SK-N-SH (cell line): Measurements from ENCODE around the gene ZNF341. TPM values are rescaled to one million over a fixed set of nuclear protein-coding genes. Genes with fewer than 3 reads are reported as not detected.

Source experiments
- CTCF ChIA-PET: fragments of 300-600, 350-600 bp; formaldehyde crosslinking; extraction: SDS; loops from one replicate; lab custom pipeline; 2021; lab: Yijun Ruan, JAX
- POLR2A ChIA-PET: fragments of 350-600 bp; sonication (Branson Sonifier 250); formaldehyde crosslinking; extraction: SDS; loops from one replicate; lab custom pipeline; 2020; ENCODE audit warnings: antibody characterized with exemption, inconsistent platforms; lab: Yijun Ruan, JAX
- DNase-seq: peaks from one replicate; pipeline ENCODE4 v3.0.0; 2012
- H2AFZ ChIP-seq: fragments of 200-600 bp; sonication (generic); 2 replicates; pipeline ENCODE4 v1.8.1; 2016; ENCODE audit warnings: antibody characterized with exemption, mild to moderate bottlenecking, low read depth
- H3F3A ChIP-seq: fragments of 200-600 bp; sonication (generic); replicated peaks from 2 replicates; pipeline ENCODE3; 2016; ENCODE audit warnings: antibody characterized with exemption, mild to moderate bottlenecking; ENCODE audit not compliant: insufficient read depth
- H3K27ac ChIP-seq, 2 experiments: fragments of 200-500 bp in 1 of 2; fragments of 200-600 bp in 1 of 2; sonication (Bioruptor generic) in 1 of 2; sonication (generic), shearing (Covaris generic) in 1 of 2; 2 replicates each; pipeline versions ENCODE4 v1.5.1 to v1.6.1; 2014 to 2016; ENCODE audit warnings: low read depth in 2 of 2, inconsistent platforms in 1 of 2, low read length in 1 of 2, mild to moderate bottlenecking in 1 of 2, mixed read lengths in 1 of 2
- H3K27me3 ChIP-seq: fragments of 200-600 bp; sonication (generic), shearing (Covaris generic); 2 replicates; pipeline ENCODE4 v1.6.1; 2016; ENCODE audit warnings: mixed run types; ENCODE audit not compliant: insufficient read depth
- H3K36me3 ChIP-seq, 2 experiments: fragments of 200-500 bp in 1 of 2; fragments of 200-600 bp in 1 of 2; sonication (Bioruptor generic) in 1 of 2; sonication (generic) in 1 of 2; replicated peaks in 1 of 2; 2 replicates each; pipeline versions ENCODE3 to v1.5.1; 2014 to 2016; ENCODE audit warnings: low read length in 1 of 2, mild to moderate bottlenecking in 1 of 2; ENCODE audit not compliant: insufficient read depth in 2 of 2, control insufficient read depth in 1 of 2
- H3K4me1 ChIP-seq, 2 experiments: fragments of 200-500 bp in 1 of 2; fragments of 200-600 bp in 1 of 2; sonication (Bioruptor generic) in 1 of 2; sonication (generic), shearing (Covaris generic) in 1 of 2; 2 replicates each; pipeline versions ENCODE4 v1.5.1 to v1.6.1; 2014 to 2016; ENCODE audit warnings: low read depth in 1 of 2, low read length in 1 of 2, mixed run types in 1 of 2; ENCODE audit not compliant: insufficient read depth in 2 of 2, control insufficient read depth in 1 of 2
- H3K4me2 ChIP-seq: fragments of 200-600 bp; sonication (generic), shearing (Covaris generic); 2 replicates; pipeline ENCODE4 v1.6.1; 2017; ENCODE audit warnings: mixed run types
- H3K4me3 ChIP-seq, 2 experiments: fragments of 200-500 bp in 1 of 2; fragments of 200-600 bp in 1 of 2; sonication (Bioruptor generic) in 1 of 2; sonication (generic), shearing (Covaris generic) in 1 of 2; 2 replicates each; pipeline versions ENCODE4 v1.5.1 to v1.8.1; 2014 to 2016; ENCODE audit warnings: low read depth in 2 of 2, inconsistent platforms in 1 of 2, low read length in 1 of 2, mild to moderate bottlenecking in 1 of 2, mixed read lengths in 1 of 2, moderate library complexity in 1 of 2
- H3K79me2 ChIP-seq: fragments of 200-600 bp; sonication (generic); 2 replicates; pipeline ENCODE4 v1.8.1; 2017; ENCODE audit warnings: mild to moderate bottlenecking; ENCODE audit not compliant: insufficient read depth
- H3K9ac ChIP-seq: fragments of 200-600 bp; sonication (generic); 2 replicates; pipeline ENCODE4 v1.6.1; 2017; ENCODE audit warnings: mixed run types
- H3K9me2 ChIP-seq: fragments of 200-600 bp; sonication (generic); 2 replicates; pipeline ENCODE4 v1.6.1; 2017; ENCODE audit warnings: mixed run types
- H3K9me3 ChIP-seq: fragments of 200-600 bp; sonication (generic); 2 replicates; pipeline ENCODE4 v1.6.1; 2017; ENCODE audit warnings: mixed run types, mild to moderate bottlenecking, moderate library complexity
- H4K20me1 ChIP-seq: fragments of 200-600 bp; sonication (generic); 2 replicates; pipeline ENCODE4 v1.6.1; 2017; ENCODE audit warnings: mild to moderate bottlenecking, mixed run types; ENCODE audit not compliant: insufficient read depth
- EP300 ChIP-seq, 2 experiments: IDR thresholded peaks; 2 replicates each; pipeline versions ENCODE4 v1.4.0 to v1.6.1; 2012; ENCODE audit warnings: borderline replicate concordance in 1 of 2, low read depth in 1 of 2, low read length in 1 of 2
- EZH2phosphoT487 ChIP-seq: fragments of 200-600 bp; sonication (generic); IDR thresholded peaks from 2 replicates; pipeline ENCODE4 v1.6.1; 2017; ENCODE audit warnings: low read depth, mixed run types, mild to moderate bottlenecking, antibody characterized with exemption, moderate library complexity, borderline replicate concordance
- FOXJ3 ChIP-seq: sonication (generic); formaldehyde crosslinking; IDR thresholded peaks from 2 replicates; pipeline ENCODE4 v1.5.1; 2020; ENCODE audit warnings: mild to moderate bottlenecking, missing genetic modification reagents
- GATA2 ChIP-seq: sonication (generic); formaldehyde crosslinking; IDR thresholded peaks from 2 replicates; pipeline ENCODE4 v1.5.0; 2020; ENCODE audit warnings: mild to moderate bottlenecking, missing genetic modification reagents
- JUND ChIP-seq: IDR thresholded peaks from 2 replicates; pipeline ENCODE4 v1.4.0; 2012
- MAX ChIP-seq: IDR thresholded peaks from 2 replicates; pipeline ENCODE4 v1.4.0; 2012; ENCODE audit warnings: low read depth
- NFIC ChIP-seq: IDR thresholded peaks from 2 replicates; pipeline ENCODE4 v1.4.0; 2012; ENCODE audit warnings: borderline replicate concordance
- NRF1 ChIP-seq: IDR thresholded peaks from 2 replicates; pipeline ENCODE4 v1.6.1; 2012; ENCODE audit warnings: low read depth, mild to moderate bottlenecking, low read length
- PBX3 ChIP-seq: IDR thresholded peaks from 2 replicates; pipeline ENCODE4; 2012
- POLR2AphosphoS5 ChIP-seq: IDR thresholded peaks from 2 replicates; pipeline ENCODE4 v1.6.1; 2012; ENCODE audit warnings: low read depth, low read length
- RAD21 ChIP-seq: IDR thresholded peaks from 2 replicates; pipeline ENCODE4 v1.6.1; 2012; ENCODE audit warnings: mild to moderate bottlenecking, low read length
- RCOR1 ChIP-seq: fragments of 150-350 bp; IDR thresholded peaks from 2 replicates; pipeline ENCODE4 v1.6.1; 2017; ENCODE audit warnings: antibody characterized with exemption, low read length
- SIN3A ChIP-seq: IDR thresholded peaks from 2 replicates; pipeline ENCODE4 v1.6.1; 2012; ENCODE audit warnings: low read depth, mild to moderate bottlenecking, low read length, moderate library complexity, borderline replicate concordance
- TCF12 ChIP-seq: IDR thresholded peaks from 2 replicates; pipeline ENCODE4 v1.4.0; 2012
- TEAD4 ChIP-seq: IDR thresholded peaks from 2 replicates; pipeline ENCODE4 v1.4.0; 2012; ENCODE audit warnings: mild to moderate bottlenecking, borderline replicate concordance; ENCODE audit not compliant: insufficient read depth
- WGBS: methylation state at CpG from one replicate; pipeline ENCODE4 v1.1.6; 2017; ENCODE audit warnings: low lambda C conversion rate; 5-methylcytosine and 5-hydroxymethylcytosine counted together
- polyA plus RNA-seq, 3 experiments: library from polyadenylated mRNA; depleted of rRNA; stranded (reverse); fragments of >200 nt; gene quantifications; 2 replicates each; pipeline ENCODE4 v1.2.3, GENCODE V29; 2012

The ZNF341 gene
- polyA plus RNA-seq, 1 of the 3 experiments (the other 2 are of a cell fraction), result 3.2 TPM

GRCh38 chr20:33687370-33687915 lies 44.4 kb upstream of the ZNF341 start (continued):
- TF ChIP-seq TEAD4 (no peak), NFIC (no peak), GATA2 (CRISPR knock-in tag) (no peak), PBX3 (no peak), EP300 (IDR thresholded peaks at IDR 0.05; ENCODE audit: borderline replicate concordance in 1 of 2, low read depth in 1 of 2, low read length in 1 of 2) (no peak)

GRCh38 chr20:33687993-33688937 lies 43.5 kb upstream of the ZNF341 start:
- Histone ChIP-seq H4K20me1 (no peaks in the 10 kb centered on the region; the same call in 1 of the 2 replicates), H3K27me3 (no peaks in the 10 kb centered on the region), H3K36me3 (no peaks in the 10 kb centered on the region), H3K9me3 (no peaks in the 10 kb centered on the region), H3K27ac (no peak overlapping the region), H3K9ac (no peak overlapping the region), H3K4me2 (no peak overlapping the region), H3K9me2 (no peaks in the 10 kb centered on the region), H3K4me3 (no peak overlapping the region), H3F3A (no peaks in the 10 kb centered on the region), H3K79me2 (peaks cover 22% of the 10 kb centered on the region), H2AFZ (no peak overlapping the region), H3K4me1 (peaks cover 7 to 19% of the 10 kb centered on the region in 2 experiments; a peak in 2 of 4 replicates)
- WGBS, result 92% methylated on average over 3 of the region's 3 CpGs
- no peak for DNase-seq
- no peak for TF ChIP-seq SIN3A
- TF ChIP-seq FOXJ3 (CRISPR knock-in tag), result no peak
- TF ChIP-seq JUND, result no peak
- TF ChIP-seq TCF12, result no peak
- TF ChIP-seq POLR2AphosphoS5, result no peak
- no peak for TF ChIP-seq RCOR1
- no peak for TF ChIP-seq GATA2 (CRISPR knock-in tag)
- no peak for TF ChIP-seq EP300 (IDR thresholded peaks at IDR 0.05; ENCODE audit: borderline replicate concordance in 1 of 2, low read depth in 1 of 2, low read length in 1 of 2)
- TF ChIP-seq NRF1, result no peak
- POLR2A ChIA-PET, result no interaction called here
- CTCF ChIA-PET, result interaction anchor here (4.5 kb wide), 1 partner anchor 8 kb away, joined by 15 read pairs; no protein-coding TSS in a partner anchor

- ChIA-PET CTCF (no interaction called here), POLR2A (no interaction called here)
- 86% methylated on average over 3 of the region's 3 CpGs for WGBS
- Histone ChIP-seq H3F3A (no peaks in the 10 kb centered on the region), H3K9me3 (no peaks in the 10 kb centered on the region), H3K9me2 (no peaks in the 10 kb centered on the region), H4K20me1 (no peaks in the 10 kb centered on the region; the same call in 1 of the 2 replicates), H3K27ac (no peak overlapping the region), H3K27me3 (no peaks in the 10 kb centered on the region), H3K4me3 (no peak overlapping the region), H3K36me3 (no peaks in the 10 kb centered on the region)
- TF ChIP-seq EZH2phosphoT487 (no peak), RAD21 (no peak), MAX (no peak)
- TF ChIP-seq, all 33 proteins: peak for 0
- Histone ChIP-seq H3K4me1 (peaks cover 7 to 23% of the 10 kb centered on the region in 2 experiments; a peak in 2 of 4 replicates), H3K4me2 (no peak overlapping the region), H3K9ac (no peak overlapping the region), H3K79me2 (peaks cover 16% of the 10 kb centered on the region), H2AFZ (no peak overlapping the region)
- DNase-seq, result no peak
These were observed 42.8 kb upstream of the ZNF341 start for GRCh38 chr20:33688938-33689424.
